GM21526 (cell line): ENCODE measurements around the gene TMEM150C.

ENCODE experiments used
- ATAC-seq: cut with Tn5 transposase; IDR thresholded peaks from one replicate; pipeline ENCODE4 v1.9.1; 2021; ENCODE audit warnings: moderate library complexity; ENCODE audit not compliant: unreplicated experiment, low FRiP score

Gene TMEM150C

DNA sequence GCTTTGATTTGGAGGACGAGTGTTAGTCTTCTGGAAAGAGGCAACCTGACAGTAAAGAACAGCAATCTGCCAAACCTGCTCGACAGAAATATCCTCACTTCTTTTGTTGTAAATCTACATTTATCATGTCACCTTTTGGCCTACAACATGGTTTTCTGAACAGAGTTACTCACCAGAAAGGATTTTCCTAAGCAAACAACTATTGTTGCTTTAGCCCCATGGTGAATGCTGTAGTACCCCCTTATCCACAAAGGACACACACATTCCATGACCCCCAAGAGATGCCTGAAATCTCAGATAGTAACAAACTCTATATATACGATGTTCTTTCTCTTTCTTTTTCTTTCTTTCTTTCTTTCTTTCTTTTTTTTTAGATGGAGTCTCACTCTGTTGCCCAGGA is 42.7 kb downstream of the TMEM150C start:
- ATAC-seq, result no peak

DNA sequence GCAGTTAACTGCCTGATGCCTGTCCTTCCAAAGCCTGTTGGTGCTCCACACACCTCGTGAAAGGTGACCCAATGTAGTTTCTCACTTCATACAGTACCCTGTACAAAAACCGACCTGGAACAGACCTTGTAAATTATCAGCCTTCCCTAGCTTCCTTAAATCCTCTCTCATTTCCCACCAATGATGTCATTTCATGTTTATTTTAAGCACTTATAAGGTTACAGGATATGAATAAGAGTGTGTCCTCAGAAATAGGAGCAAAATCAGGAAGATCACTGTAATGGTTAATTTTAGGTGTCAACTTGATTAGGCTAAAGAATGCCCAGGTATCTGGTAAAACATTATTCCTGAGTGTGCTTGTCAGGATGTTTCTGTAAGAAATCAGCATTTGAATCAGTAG is 44.7 kb downstream of the TMEM150C start:
- ATAC-seq, result no peak

DNA sequence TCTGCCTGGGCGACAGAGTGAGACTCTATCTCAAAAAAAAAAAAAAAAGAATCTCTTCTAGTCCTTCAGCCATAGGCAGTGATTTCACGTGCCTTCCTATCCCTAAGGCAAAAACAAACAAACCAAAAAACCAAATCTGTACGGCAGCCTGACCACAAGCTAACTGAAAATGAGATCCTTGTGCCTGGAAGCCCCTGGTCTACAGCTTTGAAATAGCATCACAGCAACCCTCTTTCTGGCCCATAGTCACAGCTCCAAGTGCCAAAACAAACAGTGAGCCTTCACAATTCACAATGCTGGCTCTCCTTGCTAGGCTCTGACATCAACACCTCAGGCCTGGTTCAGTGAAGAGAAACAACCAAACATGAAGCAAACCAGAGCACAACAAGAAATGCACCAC is 46.1 kb downstream of the TMEM150C start:
- ATAC-seq, result no peak

DNA sequence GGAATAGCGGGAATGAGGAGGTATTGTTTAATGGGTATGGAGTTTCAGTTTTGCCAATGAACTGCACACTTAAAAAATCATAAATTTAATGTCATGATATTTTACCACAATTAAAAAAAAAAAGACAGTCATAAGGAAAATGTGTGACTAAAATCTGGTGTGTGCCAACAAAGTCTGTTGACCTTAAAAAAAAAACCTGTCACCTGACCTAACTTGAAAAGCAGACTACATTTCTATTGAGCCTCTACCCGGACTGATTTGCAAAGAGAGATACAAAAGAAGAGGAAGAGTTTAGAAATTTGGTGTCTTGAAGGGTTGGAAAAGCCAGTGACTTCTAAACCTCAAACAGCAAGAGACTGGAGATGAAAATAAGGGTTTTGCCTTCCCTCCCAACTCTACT is 48.4 kb downstream of the TMEM150C start:
- no peak for ATAC-seq

DNA sequence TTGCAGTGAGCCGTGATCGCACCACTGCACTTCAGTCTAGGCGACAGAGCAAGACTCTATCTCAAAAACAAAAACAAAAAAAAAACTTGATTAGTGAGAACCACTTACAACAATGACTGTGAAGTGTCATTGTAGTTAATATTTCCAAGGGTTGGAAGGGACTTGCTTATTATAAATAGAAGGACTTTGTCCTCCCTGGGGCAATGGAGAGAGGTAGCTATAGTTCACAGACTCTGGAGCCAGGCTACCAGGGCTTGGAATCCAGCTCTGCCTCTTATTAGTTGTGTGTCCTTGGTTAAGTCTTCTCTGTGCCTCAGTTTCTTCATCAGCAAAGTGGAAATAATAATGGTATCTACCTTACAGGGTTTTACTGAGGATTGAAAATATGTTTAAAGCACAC is 51.6 kb downstream of the TMEM150C start:
- no peak for ATAC-seq

DNA sequence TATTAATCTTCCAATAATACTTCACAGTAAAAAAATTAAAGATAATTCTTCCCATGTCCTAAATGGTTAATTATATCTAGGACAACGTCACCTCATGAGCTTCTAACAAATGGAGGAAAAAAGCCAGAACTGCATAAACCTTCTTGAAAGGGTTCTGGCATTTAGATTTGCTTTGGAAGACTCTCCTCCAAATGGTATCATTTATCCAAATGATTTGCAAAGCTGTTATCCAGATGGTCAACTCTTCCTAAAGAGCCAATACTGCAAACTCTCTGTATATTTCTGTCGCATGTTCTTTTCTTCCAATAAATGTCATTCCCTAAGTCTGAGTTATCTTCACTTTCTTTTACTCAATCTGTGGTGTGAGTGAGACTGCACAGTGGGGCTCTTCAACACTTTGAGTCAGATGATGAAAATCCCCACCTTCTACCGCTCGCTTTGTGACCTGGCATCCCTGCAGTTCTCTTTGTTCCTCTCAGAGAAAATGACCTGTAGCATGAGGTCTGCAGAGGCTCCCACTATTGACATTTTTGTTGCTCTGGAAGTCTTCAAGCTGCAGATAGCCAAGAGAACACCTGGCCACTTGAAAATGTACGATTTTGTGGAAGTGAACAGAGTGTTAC is 52.9 kb downstream of the TMEM150C start:
- no peak for ATAC-seq

DNA sequence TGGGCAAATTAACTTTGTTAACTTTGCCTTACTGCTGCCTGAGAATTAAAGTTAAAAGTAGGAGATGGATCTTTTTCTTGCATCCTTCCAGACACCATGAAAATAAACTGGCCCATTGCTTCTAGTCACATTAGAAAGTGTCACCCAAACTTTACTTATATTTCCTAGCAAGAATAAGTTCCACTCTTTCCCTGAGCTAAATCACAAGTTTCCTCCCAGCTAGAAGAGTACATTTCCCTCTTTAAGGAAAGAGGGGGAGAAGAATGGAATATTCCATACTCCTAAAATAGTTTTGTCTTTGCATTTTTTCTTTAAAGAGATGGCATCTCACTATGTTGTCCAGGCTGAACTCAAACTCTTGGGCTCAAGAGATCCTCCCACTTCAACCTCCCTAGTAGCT is 53.8 kb downstream of the TMEM150C start:
- no peak for ATAC-seq

DNA sequence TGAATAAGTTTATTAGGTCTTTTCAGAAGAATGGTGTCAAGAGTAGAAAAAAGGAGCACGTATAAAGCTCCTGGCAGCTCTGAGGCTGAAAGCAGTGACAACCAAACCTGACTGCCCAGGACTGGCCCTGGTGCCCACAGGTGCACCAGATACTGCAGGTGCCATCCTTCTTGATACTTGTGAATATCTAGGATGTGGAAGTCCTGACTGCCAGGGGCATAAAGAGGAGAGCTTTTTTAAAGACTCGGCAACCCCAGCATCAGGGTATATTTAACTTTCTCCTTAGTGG is 60.7 kb downstream of the TMEM150C start:
- ATAC-seq, result no peak

DNA sequence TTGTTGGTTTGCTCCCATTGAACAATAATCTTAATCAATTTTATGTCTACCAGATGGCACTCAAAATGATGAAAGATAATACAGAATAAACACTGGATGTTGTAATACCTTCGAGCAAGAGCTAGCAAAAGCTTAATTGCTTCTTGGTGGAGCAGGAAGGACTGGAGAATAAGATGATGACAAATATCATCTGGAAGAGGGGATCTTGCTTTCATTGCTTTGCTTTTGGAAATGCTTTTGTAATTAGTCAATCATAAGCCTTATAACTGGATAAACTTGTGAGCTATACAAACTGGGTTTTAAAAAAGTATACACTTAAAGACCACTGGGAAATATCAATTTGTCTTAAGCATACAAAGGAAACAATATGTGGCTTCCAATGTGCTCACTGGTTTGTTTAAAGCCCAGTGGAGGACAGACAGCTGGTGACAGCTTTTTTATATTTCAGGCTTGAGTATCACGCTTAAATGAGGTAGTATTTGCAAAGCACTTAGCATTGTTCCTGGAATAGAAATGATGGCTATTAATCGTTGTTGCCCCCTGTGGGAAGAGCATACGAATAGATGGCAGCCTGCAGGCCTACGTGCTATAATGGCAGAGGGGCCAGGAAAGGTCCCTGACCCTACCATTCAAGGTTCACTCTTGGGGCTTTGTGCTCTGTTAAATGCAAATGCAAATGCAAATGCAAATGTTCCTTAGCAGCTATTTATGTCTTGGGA is 61.2 kb downstream of the TMEM150C start:
- no peak for ATAC-seq

DNA sequence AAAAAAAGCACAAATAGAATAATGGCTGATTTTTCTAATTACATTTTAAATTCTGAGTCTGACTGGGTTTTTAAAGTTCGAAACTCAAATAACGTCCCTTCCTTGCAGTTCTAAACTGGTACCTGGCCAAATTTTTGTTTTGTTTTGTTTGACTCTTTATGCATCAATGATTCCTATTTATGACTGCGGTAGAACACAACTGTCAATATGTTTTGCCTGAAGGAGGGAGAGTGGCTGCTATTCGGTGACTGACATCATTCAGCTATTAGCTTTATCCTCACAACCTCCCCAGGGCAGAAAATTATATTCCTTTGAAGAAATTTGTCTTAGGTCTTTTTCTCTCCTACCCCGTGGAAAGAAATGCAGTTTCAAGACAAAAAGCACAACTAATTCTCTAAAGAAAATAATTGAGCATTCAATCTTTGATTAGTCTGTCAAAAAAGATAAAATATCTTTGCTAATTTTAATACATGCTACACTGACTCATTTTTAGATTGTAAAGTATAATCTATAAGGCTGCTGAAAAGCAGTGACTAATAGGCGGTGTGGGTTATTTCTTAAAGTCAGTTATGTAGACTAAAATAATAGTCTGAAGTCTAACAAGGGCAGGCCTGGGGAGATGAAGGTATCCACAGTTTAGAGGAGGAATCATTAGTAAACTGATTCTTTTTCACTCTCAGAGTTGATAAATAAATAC is 61.9 kb downstream of the TMEM150C start:
- ATAC-seq, result no peak

DNA sequence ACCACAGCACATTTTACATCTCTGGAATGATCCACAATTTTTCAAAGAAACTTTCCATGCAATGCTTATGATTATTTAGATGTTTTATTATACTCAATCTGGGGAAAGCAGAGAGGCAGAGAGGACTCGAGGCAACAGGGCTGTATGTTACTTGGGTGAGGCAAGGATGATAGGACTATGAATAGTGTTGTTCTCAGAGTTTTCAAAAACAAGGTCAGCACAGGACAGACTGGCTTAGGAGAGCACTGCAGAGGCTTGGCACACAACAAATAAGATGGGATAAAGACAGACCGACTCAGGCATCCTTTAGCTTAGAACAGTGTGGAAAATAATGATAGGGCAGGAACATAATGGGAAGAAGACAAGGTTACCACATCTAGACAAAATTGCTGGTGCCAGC is 65.4 kb downstream of the TMEM150C start:
- no peak for ATAC-seq

DNA sequence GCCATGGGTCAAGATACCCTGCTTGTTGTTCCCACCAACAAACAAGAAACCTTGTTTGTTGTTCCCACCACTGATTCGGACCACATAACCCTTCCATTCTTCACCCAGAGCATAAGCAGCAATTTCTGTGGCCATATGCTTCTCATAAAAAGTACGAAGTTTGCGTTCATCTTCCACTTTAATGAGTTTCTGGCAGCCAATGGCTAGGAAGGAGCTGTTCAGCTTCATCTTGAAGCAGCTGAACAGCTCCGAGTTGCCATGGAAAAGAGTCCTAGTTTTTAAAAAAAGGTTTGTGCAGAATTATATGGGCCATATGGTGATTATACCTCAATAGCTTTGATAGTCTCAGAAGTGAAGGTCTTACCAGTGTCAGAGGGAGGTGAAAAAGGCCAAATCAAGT is 66.1 kb downstream of the TMEM150C start:
- no peak for ATAC-seq

DNA sequence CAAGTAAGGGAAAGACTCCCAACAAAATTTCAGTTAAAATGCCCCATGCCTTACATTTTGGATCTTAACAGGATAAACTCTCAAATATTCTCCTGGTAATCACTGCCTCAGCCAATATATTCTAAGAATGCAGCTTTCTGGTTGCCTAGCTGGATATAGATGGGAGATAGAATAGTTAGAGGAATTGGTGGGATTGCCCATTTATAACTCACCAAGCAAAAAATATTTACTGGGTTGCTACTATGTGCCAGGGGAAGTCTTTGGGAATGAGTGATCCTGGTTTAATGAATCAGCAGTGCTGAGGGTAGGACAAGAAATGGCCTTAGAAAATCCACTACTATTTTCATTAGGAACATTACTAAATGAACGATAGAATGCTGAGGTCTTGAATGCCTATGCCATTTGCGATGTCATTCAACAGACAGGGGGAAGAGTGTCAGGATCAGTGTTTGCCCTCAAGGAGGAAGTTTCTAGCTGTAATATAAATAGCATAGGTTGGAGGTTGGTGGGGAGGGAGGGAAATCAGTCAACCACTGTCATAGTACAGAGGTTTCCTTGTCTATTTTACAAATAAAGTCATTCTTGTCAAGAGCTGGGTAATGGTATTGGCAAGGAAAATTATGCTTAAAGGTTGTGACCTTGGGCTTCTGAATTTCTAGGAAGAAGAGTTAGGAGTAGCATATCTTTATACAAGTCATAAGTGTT is 67.9 kb downstream of the TMEM150C start:
- ATAC-seq, result no peak

DNA sequence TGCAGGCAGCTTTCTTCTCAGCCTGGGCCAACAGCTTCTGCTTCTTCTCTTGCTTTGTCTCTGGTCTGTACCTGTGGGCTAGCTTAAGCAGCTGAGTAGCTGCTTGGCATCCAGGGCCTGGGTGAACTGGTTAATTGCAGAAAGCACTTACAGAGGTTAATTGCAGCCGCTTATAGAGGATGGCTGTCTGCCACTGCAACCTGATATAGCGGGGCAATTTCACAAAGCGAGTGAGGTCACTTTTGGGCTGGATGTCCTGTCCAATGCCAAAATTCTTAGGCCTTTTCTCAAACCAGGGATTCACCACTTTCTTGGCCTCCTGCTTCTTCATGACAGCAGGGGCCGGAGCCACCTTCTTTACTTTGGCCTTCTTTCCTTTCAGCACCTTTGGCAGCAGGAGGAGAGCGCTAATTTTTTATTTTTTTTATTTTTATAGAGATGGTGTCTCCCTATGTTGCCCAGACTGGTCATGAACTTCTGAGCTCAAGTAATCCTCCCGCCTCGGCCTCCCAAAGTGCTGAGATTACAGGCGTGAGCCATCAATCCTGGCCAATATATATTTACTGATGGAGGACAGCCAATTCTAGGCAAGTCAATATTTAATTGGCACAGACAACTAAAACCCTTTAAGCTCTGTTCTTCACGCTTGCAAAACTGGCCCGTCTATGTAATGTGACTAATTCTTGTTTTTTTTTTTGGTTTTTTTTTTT is 70.4 kb downstream of the TMEM150C start:
- no peak for ATAC-seq

DNA sequence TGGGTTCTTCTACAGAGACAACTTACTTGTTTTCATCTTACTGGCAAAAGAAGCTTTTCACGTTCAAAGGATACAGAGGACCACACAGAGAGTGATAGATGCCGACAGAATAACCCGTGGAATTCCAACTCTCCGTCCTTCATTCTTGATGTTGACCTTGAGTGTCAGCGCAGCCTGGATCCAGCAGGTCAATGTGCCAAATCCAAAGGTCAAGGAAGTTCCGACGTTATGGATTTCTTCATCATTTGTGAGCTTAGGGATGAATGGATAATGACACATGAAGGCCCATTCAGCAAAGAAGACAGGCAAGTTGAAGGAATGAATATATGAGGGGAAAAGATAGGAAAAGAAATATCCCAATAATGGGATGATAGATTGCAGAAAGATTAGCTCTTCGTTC is 71.8 kb downstream of the TMEM150C start:
- ATAC-seq, result no peak

DNA sequence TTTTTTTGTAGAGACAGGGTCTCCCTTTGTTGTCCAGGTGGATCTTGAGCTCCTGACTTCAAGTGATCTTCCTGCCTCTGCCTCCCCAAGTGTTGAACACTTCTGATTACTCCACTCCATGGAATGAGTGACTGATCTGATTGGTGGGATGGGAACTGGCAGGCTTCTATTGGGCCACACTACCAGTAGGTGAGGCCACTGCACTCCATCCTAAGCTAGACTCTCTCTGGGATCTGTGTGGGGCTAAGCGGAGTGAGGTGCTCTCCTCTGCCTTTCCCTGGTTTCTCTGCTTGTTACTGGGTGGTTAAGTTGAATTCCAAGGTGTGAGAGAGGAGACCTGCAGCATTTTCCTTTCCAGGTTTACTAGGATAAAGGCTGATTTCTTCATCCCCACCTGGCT is 72.7 kb downstream of the TMEM150C start:
- ATAC-seq, result no peak

DNA sequence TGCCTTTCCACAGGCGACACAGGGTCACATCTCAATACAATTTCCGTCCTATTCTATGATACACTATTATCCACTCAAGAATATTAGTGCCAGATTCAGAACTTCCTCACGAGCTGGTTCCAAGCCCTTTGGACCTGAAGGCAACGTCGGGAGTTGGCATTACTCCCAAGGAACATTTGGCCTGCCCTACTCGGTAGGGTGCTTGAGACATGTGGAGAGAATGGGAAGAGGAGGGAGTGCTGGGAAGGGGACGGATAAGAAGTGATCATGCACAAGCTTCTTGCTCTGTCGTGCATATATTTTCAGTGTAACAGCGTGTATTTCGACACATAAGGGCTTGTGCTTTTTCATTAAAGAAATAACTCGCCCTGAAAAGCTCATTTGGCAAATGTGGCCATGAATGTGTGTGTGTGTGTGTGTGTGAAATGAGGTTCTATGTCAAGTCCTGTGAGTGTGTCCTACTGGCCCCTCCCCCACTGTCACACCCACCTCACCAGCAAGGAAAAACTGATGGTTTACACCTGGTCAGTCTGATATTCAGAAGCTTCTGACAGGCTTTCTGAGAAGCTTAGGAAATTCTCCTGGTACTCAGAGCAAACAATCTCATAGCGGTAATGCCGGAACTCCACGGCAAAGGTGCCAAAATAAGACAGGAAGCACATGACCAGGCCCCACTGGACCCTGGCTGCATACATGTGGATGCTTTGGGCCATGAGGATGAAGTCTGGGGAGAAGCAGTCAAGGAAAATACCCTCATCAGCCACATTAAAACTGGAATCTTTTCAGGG is 76.6 kb downstream of the TMEM150C start:
- ATAC-seq, result no peak

DNA sequence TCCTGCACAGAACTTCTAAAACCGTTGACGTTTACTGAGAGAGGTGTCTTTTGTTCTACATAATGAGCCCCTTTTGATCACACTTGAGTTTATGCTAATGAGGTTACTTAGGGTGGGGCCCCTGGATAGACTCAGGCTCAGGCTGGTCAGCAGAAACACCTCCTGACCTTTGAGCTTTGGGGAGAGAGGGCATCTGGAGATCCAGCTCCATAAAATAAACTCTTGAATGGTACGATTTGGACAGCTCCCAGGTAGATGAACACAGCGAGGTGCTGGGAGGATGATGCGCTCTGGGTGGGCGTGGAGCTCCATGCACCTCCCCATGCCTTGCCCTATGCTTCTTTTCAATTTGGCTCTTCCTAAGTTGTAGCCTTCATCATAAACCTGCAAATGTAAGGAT is 79.4 kb downstream of the TMEM150C start:
- ATAC-seq, result no peak

DNA sequence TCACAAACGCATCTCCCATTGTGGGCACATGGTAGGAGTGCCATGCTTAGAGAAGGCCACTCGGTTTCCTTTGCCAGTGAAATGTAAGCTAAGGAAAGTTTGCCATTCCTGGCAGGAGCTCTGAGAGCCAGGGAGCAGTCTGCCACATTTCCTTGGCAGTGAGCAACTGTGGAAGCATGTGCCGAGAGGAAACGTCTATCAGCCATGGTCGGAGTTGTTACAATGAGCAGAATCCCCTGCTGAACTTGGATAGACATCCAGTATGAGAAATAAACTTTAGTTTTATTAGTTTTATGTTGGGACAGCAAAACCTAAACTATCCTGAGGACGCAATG is 80.3 kb downstream of the TMEM150C start:
- ATAC-seq, result no peak

DNA sequence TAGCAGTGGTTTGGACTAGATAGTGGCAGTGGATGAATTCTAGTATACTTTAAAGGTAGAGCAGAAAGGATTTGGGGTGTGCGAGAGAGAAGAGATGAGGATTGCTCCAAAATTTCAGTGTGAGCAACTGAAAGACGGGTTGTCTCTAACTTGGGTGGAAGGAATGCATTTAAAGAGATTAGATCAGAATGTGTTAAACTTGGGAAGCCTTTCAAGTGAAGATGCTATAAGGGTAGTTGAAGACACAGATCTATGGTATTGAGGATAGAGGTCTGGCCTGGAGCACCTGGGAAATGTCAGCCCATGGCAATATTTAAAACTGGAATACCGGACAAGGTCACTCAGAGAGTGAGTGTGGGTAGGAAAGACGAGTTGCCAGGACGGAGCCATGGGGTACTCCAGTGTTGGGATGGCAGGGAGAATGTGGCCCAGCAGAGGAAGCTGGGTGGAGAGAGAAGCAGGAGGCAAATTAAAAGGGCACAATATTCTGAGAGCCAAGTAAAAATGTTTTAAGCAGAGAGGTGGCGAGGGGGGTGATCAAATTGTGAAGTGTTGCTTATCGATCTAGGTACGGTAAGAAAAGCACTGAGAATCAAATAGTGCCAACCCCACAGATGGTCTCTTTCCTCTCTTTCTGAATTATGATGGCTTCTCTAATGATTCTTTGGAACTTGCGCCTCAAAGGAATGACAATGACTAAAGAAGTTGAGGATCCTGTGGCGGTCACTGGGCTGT is 80.8 kb downstream of the TMEM150C start:
- no peak for ATAC-seq
